Activated CD4-positive, alpha-beta T cell treated with anti-CD3 and anti-CD28 coated beads, Interleukin-2, amount 10 ng/mL, durations not matched to agents 7 days and 5 days (primary cell): ENCODE measurements around the gene TNKS1BP1. TPM values are rescaled to one million over a fixed set of nuclear protein-coding genes. Genes with fewer than 3 reads are reported as not detected.
"Not testable (repeated sequence)": the region's sequence is repeated elsewhere in the genome, so short reads cannot be mapped to it uniquely, and the experiment has no call there.

Source experiments
- CTCF ChIA-PET: fragments of 350-600 bp; sonication (Branson Sonifier 250); formaldehyde crosslinking; loops from one replicate; lab custom pipeline; 2021; ENCODE audit warnings: antibody characterized with exemption; lab: Charles Lee
- POLR2A ChIA-PET: fragments of 350-600 bp; sonication (Branson Sonifier 250); formaldehyde crosslinking; loops from one replicate; lab custom pipeline; 2021; ENCODE audit warnings: antibody characterized with exemption; lab: Charles Lee
- DNase-seq: peaks from one replicate; pipeline ENCODE4 v3.0.0-alpha.2; 2020
- H3K27ac Mint-ChIP-seq: one replicate; pipeline ENCODE4 v1.8.0; 2021; ENCODE audit warnings: mild to moderate bottlenecking, moderate library complexity, mixed read lengths
- H3K27me3 Mint-ChIP-seq: one replicate; pipeline ENCODE4 v1.8.0; 2021; ENCODE audit warnings: mixed read lengths
- H3K36me3 Mint-ChIP-seq: one replicate; pipeline ENCODE4 v1.8.0; 2021; ENCODE audit warnings: low read depth, mixed read lengths
- H3K4me1 Mint-ChIP-seq: one replicate; pipeline ENCODE4 v1.8.0; 2021; ENCODE audit warnings: mixed read lengths
- H3K4me3 Mint-ChIP-seq: one replicate; pipeline ENCODE4 v1.8.0; 2021; ENCODE audit warnings: mild to moderate bottlenecking, moderate library complexity, mixed read lengths
- H3K9me3 Mint-ChIP-seq: one replicate; pipeline ENCODE4 v1.8.0; 2021; ENCODE audit warnings: mixed read lengths
- total RNA-seq, 2 experiments: library from RNA; stranded (reverse); gene quantifications; one replicate each; pipeline ENCODE4 v1.2.3, GENCODE V29; 2021

TNKS1BP1 gene
- total RNA-seq, 2 experiments from 2014 or later = 8.9 to 10.4 TPM

GRCh38 chr11:57305523-57305922, 19.2 kb downstream of the TNKS1BP1 start:
- peaks cover 8% of the 10 kb centered on the region for H3K36me3 Mint-ChIP-seq
- no peak overlapping the region for H3K4me3 Mint-ChIP-seq
- H3K27me3 Mint-ChIP-seq = no peaks in the 10 kb centered on the region
- no peak for DNase-seq
- ChIA-PET CTCF (no interaction called here), POLR2A (no interaction called here)
- H3K27ac Mint-ChIP-seq = no peak overlapping the region
- no peaks in the 10 kb centered on the region for H3K9me3 Mint-ChIP-seq
- peaks cover 2% of the 10 kb centered on the region for H3K4me1 Mint-ChIP-seq

- Mint-ChIP-seq H3K36me3 (peaks cover 16% of the 10 kb centered on the region), H3K9me3 (peaks cover 5% of the 10 kb centered on the region), H3K27ac (no peak overlapping the region), H3K27me3 (no peaks in the 10 kb centered on the region), H3K4me1 (no peaks in the 10 kb centered on the region), H3K4me3 (no peak overlapping the region)
- DNase-seq = no peak
- ChIA-PET POLR2A (no interaction called here), CTCF (no interaction called here)
Observed at GRCh38 chr11:57303990-57304579, 20.7 kb downstream of the TNKS1BP1 start.

GRCh38 chr11:57303280-57303989, 21.3 kb downstream of the TNKS1BP1 start:
- Mint-ChIP-seq H3K4me3 (no peak overlapping the region), H3K36me3 (peaks cover 20% of the 10 kb centered on the region), H3K4me1 (no peaks in the 10 kb centered on the region), H3K27ac (no peak overlapping the region), H3K9me3 (peaks cover 6% of the 10 kb centered on the region), H3K27me3 (no peaks in the 10 kb centered on the region)
- DNase-seq = no peak
- POLR2A ChIA-PET = no interaction called here
- CTCF ChIA-PET = interaction anchor here (1.1 kb wide), 1 partner anchor 8 kb away, joined by 3 read pairs; no protein-coding TSS in a partner anchor

GRCh38 chr11:57302489-57302888, 22.3 kb downstream of the TNKS1BP1 start:
- POLR2A ChIA-PET = no interaction called here
- CTCF ChIA-PET = interaction anchor here (1.1 kb wide), 1 partner anchor 9 kb away, joined by 3 read pairs; no protein-coding TSS in a partner anchor
- Mint-ChIP-seq H3K27me3 (no peaks in the 10 kb centered on the region), H3K9me3 (peaks cover 9% of the 10 kb centered on the region), H3K4me3 (no peak overlapping the region), H3K27ac (no peak overlapping the region), H3K4me1 (no peaks in the 10 kb centered on the region), H3K36me3 (peaks cover 21% of the 10 kb centered on the region)
- no peak for DNase-seq

- Mint-ChIP-seq H3K4me1 (no peaks in the 10 kb centered on the region), H3K9me3 (peaks cover 9% of the 10 kb centered on the region), H3K36me3 (peaks cover 21% of the 10 kb centered on the region), H3K4me3 (no peak overlapping the region), H3K27me3 (no peaks in the 10 kb centered on the region), H3K27ac (no peak overlapping the region)
- CTCF ChIA-PET = interaction anchor here (0.7 kb wide), 1 partner anchor 20 kb away, joined by 5 read pairs; no protein-coding TSS in a partner anchor
- DNase-seq = no peak
- POLR2A ChIA-PET = no interaction called here
Observed at GRCh38 chr11:57301711-57302423, 22.9 kb downstream of the TNKS1BP1 start.

GRCh38 chr11:57300785-57301184, 24.0 kb downstream of the TNKS1BP1 start:
- POLR2A ChIA-PET = no interaction called here
- no peaks in the 10 kb centered on the region for H3K27me3 Mint-ChIP-seq
- no peak overlapping the region for H3K4me3 Mint-ChIP-seq
- no peaks in the 10 kb centered on the region for H3K4me1 Mint-ChIP-seq
- H3K27ac Mint-ChIP-seq = no peak overlapping the region
- no peak for DNase-seq
- H3K9me3 Mint-ChIP-seq = peaks cover 9% of the 10 kb centered on the region
- H3K36me3 Mint-ChIP-seq = peaks cover 21% of the 10 kb centered on the region
- CTCF ChIA-PET = interaction anchor here (0.7 to 1.2 kb wide), 2 partner anchors 10 to 21 kb away, joined by 4 to 5 read pairs; no protein-coding TSS in a partner anchor

DNA sequence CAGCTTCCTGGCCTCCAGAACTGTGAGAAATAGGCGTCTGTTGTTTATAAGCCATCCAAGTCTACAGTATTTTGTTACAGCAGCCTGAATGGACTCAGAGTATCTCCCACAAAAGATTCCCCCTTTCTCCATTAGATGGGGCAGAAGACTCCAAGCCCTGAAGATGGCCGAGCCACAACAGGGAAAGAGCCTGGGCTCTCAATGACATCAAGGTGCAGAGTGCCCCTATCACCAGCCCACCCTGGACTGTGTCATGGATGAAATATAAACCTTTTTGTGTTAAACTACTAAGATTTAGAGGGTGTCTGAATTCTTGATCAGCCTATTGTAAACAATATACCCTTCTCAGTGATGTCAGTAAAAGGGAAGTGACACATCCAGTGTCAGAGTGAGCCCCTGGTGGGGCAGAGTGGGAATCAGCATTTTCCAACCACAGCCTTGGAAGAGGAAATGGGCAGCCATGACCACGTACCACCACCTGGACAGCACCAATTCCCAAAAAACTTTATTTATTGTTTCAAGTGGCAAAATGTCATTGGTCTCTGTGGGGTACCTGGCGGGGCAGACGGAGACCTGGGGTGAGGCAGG, 25.5 kb downstream of the TNKS1BP1 start:
- Mint-ChIP-seq H3K27ac (no peak overlapping the region), H3K36me3 (peaks cover 21% of the 10 kb centered on the region), H3K4me3 (no peak overlapping the region), H3K4me1 (no peaks in the 10 kb centered on the region), H3K9me3 (peaks cover 9% of the 10 kb centered on the region), H3K27me3 (no peaks in the 10 kb centered on the region)
- CTCF ChIA-PET = no interaction called here
- no peak for DNase-seq
- POLR2A ChIA-PET = no interaction called here

- Mint-ChIP-seq H3K9me3 (peaks cover 9% of the 10 kb centered on the region), H3K4me1 (no peaks in the 10 kb centered on the region), H3K4me3 (no peak overlapping the region), H3K27ac (no peak overlapping the region), H3K36me3 (peaks cover 21% of the 10 kb centered on the region), H3K27me3 (no peaks in the 10 kb centered on the region)
- no peak for DNase-seq
- CTCF ChIA-PET = no interaction called here
- POLR2A ChIA-PET = no interaction called here
Observed at GRCh38 chr11:57297221-57297620, 27.5 kb downstream of the TNKS1BP1 start.

DNA sequence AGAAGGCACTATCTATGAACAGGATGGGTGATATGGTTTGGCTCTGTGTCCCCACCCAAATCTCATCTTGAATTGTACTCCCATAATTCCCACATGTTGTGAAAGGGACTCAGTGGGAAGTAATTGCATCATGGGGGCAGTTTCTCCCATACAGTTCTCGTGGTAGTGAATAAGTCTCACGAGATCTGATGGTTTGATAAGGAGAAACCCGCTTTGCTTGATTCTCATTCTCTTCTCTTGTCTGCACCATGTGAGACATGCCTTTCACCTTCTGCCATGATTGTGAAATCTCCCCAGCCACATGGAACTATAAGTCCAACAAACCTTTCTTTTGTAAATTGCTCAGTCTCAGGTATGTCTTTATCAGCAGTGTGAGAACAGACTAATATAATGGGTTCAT, 28.5 kb downstream of the TNKS1BP1 start:
- POLR2A ChIA-PET, H3K4me1 Mint-ChIP-seq: not testable (repeated sequence)

DNA sequence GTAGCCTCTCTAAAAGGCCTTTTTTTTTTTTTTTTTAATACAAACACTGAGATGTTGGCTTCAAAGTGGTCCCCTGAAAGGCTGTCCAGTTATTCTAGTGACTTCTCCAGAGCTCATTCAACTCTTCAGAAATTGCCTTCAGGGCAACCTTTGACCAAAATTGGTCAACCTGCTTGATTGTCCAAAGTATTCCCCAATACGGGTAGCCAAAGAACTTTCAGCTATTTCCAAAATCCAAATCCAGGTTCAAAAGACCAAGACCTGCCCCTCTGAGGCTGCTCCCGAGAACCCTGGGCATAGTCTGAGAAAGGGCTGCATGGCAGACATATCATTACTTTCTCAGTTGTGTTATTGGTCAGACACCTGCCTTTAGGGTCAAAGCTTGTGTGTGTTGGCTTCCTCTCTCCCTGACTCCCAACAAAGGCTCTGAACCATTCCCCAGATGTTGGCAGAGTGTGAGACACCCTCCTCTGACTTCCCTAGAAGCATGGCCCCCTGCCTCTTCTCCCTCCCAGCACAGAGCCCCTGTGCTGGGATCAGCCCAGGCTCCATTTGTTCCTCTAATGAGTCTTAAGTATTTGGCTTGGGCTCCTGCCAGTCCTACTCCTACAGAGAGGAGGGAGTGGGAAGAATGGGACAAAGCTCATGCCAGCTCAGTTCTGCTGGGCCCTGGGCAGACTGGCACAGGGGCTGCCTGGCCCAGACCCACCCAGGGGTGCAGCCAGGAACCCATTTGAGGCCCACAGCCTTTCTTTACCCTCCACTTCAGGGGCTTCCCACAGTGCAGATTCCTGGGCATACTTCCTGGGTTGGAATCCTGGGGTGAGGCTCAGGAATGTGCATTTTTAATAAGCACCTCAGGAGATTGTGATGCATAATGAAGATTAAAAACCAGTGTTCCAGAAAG, 30.3 kb downstream of the TNKS1BP1 start:
- peaks cover 8% of the 10 kb centered on the region for H3K36me3 Mint-ChIP-seq
- H3K27ac Mint-ChIP-seq = no peak overlapping the region
- peaks cover 11% of the 10 kb centered on the region for H3K27me3 Mint-ChIP-seq
- ChIA-PET CTCF (no interaction called here), POLR2A (no interaction called here)
- H3K4me1 Mint-ChIP-seq = no peaks in the 10 kb centered on the region
- peaks cover 7% of the 10 kb centered on the region for H3K9me3 Mint-ChIP-seq
- no peak for DNase-seq
- H3K4me3 Mint-ChIP-seq = no peak overlapping the region

More for the DNA sequence above, 28.5 kb downstream of the TNKS1BP1 start:
- CTCF ChIA-PET = interaction anchor here (1.0 kb wide), 1 partner anchor 47 kb away, joined by 3 read pairs; no protein-coding TSS in a partner anchor
- not testable (repeated sequence) for H3K4me3 Mint-ChIP-seq, H3K9me3 Mint-ChIP-seq, DNase-seq, H3K27ac Mint-ChIP-seq, H3K27me3 Mint-ChIP-seq
- peaks cover 19% of the 10 kb centered on the region for H3K36me3 Mint-ChIP-seq

GRCh38 chr11:57290288-57290687, 34.5 kb downstream of the TNKS1BP1 start:
- peaks cover 24% of the 10 kb centered on the region for H3K27me3 Mint-ChIP-seq
- no peaks in the 10 kb centered on the region for H3K36me3 Mint-ChIP-seq
- no peak for DNase-seq
- ChIA-PET POLR2A (no interaction called here), CTCF (no interaction called here)
- no peaks in the 10 kb centered on the region for H3K9me3 Mint-ChIP-seq
- no peak overlapping the region for H3K27ac Mint-ChIP-seq
- no peaks in the 10 kb centered on the region for H3K4me1 Mint-ChIP-seq
- no peak overlapping the region for H3K4me3 Mint-ChIP-seq
